ENCODE measurements around the gene ZNF175. TPM values are rescaled to one million over a fixed set of nuclear protein-coding genes. Genes with fewer than 3 reads are reported as not detected.

ZNF175 gene
- total and polyA plus RNA-seq, 3 donors from 2014 or later, result 11.0 to 12.3 (median 12.1) TPM

- H3K27ac ChIP-seq, result no peak overlapping the region
- intact Hi-C loops (cut with DNase I; ENCODE audit: low total_unique reads), result no loop called here
- H3K36me3 ChIP-seq (ENCODE audit: low read depth, missing control alignments), result no peaks in the 10 kb centered on the region
- H3K4me1 ChIP-seq, result no peaks in the 10 kb centered on the region
- 65 to 73% methylated on average over 5 of the region's 5 CpGs for WGBS, 2 donors
- DNase-seq, result no peak
- no peaks in the 10 kb centered on the region for H3K9me3 ChIP-seq
- TF ChIP-seq CTCF (IDR thresholded peaks at IDR 0.05) (no peak), POLR2A (IDR thresholded peaks at IDR 0.05) (no peak)
- no peaks in the 10 kb centered on the region for H3K27me3 ChIP-seq
- no peak overlapping the region for H3K4me3 ChIP-seq
Measured at GRCh38 chr19:51548213-51548651, 22.9 kb upstream of the ZNF175 start.

GRCh38 chr19:51548891-51549305, 22.2 kb upstream of the ZNF175 start:
- DNase-seq, result no peak
- Histone ChIP-seq H3K27ac (no peak overlapping the region), H3K4me1 (no peaks in the 10 kb centered on the region), H3K36me3 (ENCODE audit: low read depth, missing control alignments) (no peaks in the 10 kb centered on the region), H3K9me3 (no peaks in the 10 kb centered on the region), H3K4me3 (no peak overlapping the region), H3K27me3 (no peaks in the 10 kb centered on the region)
- 76 to 83% methylated on average over 4 of the region's 4 CpGs for whole genome bisulfite sequencing, 2 donors
- no peak for TF ChIP-seq POLR2A (IDR thresholded peaks at IDR 0.05)
- TF ChIP-seq CTCF (IDR thresholded peaks at IDR 0.05), result no peak
- intact Hi-C loops (cut with DNase I; ENCODE audit: low total_unique reads), result no loop called here

- TF ChIP-seq POLR2A (IDR thresholded peaks at IDR 0.05) (no peak), CTCF (IDR thresholded peaks at IDR 0.05) (no peak)
- Histone ChIP-seq H3K27ac (no peak overlapping the region), H3K36me3 (ENCODE audit: low read depth, missing control alignments) (no peaks in the 10 kb centered on the region), H3K4me1 (no peaks in the 10 kb centered on the region), H3K4me3 (no peak overlapping the region), H3K9me3 (no peaks in the 10 kb centered on the region), H3K27me3 (no peaks in the 10 kb centered on the region)
- intact Hi-C loops (cut with DNase I; ENCODE audit: low total_unique reads), result no loop called here
- 72 to 74% methylated on average over 7 to 8 of the region's 8 CpGs for WGBS, 2 donors
- no peak for DNase-seq
Measured at GRCh38 chr19:51549533-51550324, 21.4 kb upstream of the ZNF175 start.

- no peak for DNase-seq
- H3K9me3 ChIP-seq, result no peaks in the 10 kb centered on the region
- H3K36me3 ChIP-seq (ENCODE audit: low read depth, missing control alignments), result no peaks in the 10 kb centered on the region
- intact Hi-C loops (cut with DNase I; ENCODE audit: low total_unique reads), result no loop called here
- H3K27ac ChIP-seq, result no peak overlapping the region
- H3K4me1 ChIP-seq, result no peaks in the 10 kb centered on the region
- H3K4me3 ChIP-seq, result no peak overlapping the region
- no peaks in the 10 kb centered on the region for H3K27me3 ChIP-seq
- WGBS, 2 donors, result 81 to 88% methylated on average over 19 to 20 of the region's 20 CpGs
- TF ChIP-seq POLR2A (IDR thresholded peaks at IDR 0.05), result no peak
- no peak for TF ChIP-seq CTCF (IDR thresholded peaks at IDR 0.05)
Measured at GRCh38 chr19:51550848-51551672, 20.0 kb upstream of the ZNF175 start.

All from testis (tissue), 3 donors.